HFF-Myc (cell line): ENCODE results near the gene NCCRP1.

Experiments
- DNase-seq: peaks from one replicate; pipeline ENCODE4 v3.0.0-alpha.2; 2011; ENCODE audit warnings: low read depth; ENCODE audit errors: extremely low read depth
- H3K4me3 ChIP-seq: replicated peaks from 2 replicates; pipeline ENCODE4 v1.5.1; 2011; ENCODE audit warnings: low read depth, mild to moderate bottlenecking, control low read depth, low read length
- CTCF ChIP-seq: IDR thresholded peaks from 2 replicates; pipeline ENCODE4 v1.5.1; 2012; ENCODE audit warnings: mild to moderate bottlenecking, low read depth, low read length, control low read depth; ENCODE audit errors: missing control alignments

Gene NCCRP1

GRCh38 chr19:39190768-39191167, 6.0 kb upstream of the NCCRP1 start:
- no peak for DNase-seq
- no peak for TF ChIP-seq CTCF
- H3K4me3 ChIP-seq, result no peak overlapping the region

- DNase-seq, result no peak
- H3K4me3 ChIP-seq, result no peak overlapping the region
- no peak for TF ChIP-seq CTCF
Observed at GRCh38 chr19:39192846-39193245, 3.9 kb upstream of the NCCRP1 start.

- no peak for DNase-seq
- no peak overlapping the region for H3K4me3 ChIP-seq
- TF ChIP-seq CTCF, result no peak
Observed at GRCh38 chr19:39193803-39194202, 3.0 kb upstream of the NCCRP1 start.

GRCh38 chr19:39194832-39195542, 1.8 kb upstream of the NCCRP1 start:
- TF ChIP-seq CTCF, result no peak
- DNase-seq, result no peak
- H3K4me3 ChIP-seq, result no peak overlapping the region

GRCh38 chr19:39195755-39196154, 1.0 kb upstream of the NCCRP1 start:
- H3K4me3 ChIP-seq, result no peak overlapping the region
- no peak for TF ChIP-seq CTCF
- no peak for DNase-seq

GRCh38 chr19:39196320-39196719, 444 bp upstream of the NCCRP1 start:
- H3K4me3 ChIP-seq, result no peak overlapping the region
- TF ChIP-seq CTCF, result no peak

GRCh38 chr19:39197808-39198207, 1.0 kb downstream of the NCCRP1 start:
- H3K4me3 ChIP-seq, result no peak overlapping the region
- no peak for DNase-seq
- TF ChIP-seq CTCF, result no peak

More at GRCh38 chr19:39196320-39196719, 444 bp upstream of the NCCRP1 start:
- DNase-seq, result no peak
